Dendritic cell treated with granulocyte-macrophage colony-stimulating factor and Interleukin-4, amounts not matched to agents 40 ng/mL and 50 ng/mL, for 4 days (primary cell): ENCODE measurements around the gene TEX9.

Experiments
- H3K27ac Mint-ChIP-seq: one replicate; pipeline ENCODE4 v1.8.0; 2022; ENCODE audit warnings: mild to moderate bottlenecking, mixed read lengths
- H3K27me3 Mint-ChIP-seq: one replicate; pipeline ENCODE4 v1.8.0; 2022; ENCODE audit warnings: mild to moderate bottlenecking, mixed read lengths
- H3K36me3 Mint-ChIP-seq: one replicate; pipeline ENCODE4 v1.8.0; 2022; ENCODE audit warnings: low read depth, mixed read lengths
- H3K4me1 Mint-ChIP-seq: one replicate; pipeline ENCODE4 v1.8.0; 2022; ENCODE audit warnings: low read depth, mixed read lengths
- H3K4me3 Mint-ChIP-seq: one replicate; pipeline ENCODE4 v1.8.0; 2022; ENCODE audit warnings: mild to moderate bottlenecking, moderate library complexity, mixed read lengths
- H3K9me3 Mint-ChIP-seq: one replicate; pipeline ENCODE4 v1.8.0; 2022; ENCODE audit warnings: mixed read lengths
- intact Hi-C: fragments of 100-400 bp; cut with micrococcal nuclease; formaldehyde crosslinking; loops from one replicate; pipeline ENCODE4 v1.15.0; 2022

Gene TEX9

GRCh38 chr15:56473017-56473416, 107.8 kb downstream of the TEX9 start:
- intact Hi-C loops: no loop called here
- no peak overlapping the region for H3K27ac Mint-ChIP-seq
- no peak overlapping the region for H3K4me3 Mint-ChIP-seq
- peaks cover 19% of the 10 kb centered on the region for H3K4me1 Mint-ChIP-seq
- H3K36me3 Mint-ChIP-seq: no peaks in the 10 kb centered on the region
- no peaks in the 10 kb centered on the region for H3K27me3 Mint-ChIP-seq
- H3K9me3 Mint-ChIP-seq: no peaks in the 10 kb centered on the region

DNA sequence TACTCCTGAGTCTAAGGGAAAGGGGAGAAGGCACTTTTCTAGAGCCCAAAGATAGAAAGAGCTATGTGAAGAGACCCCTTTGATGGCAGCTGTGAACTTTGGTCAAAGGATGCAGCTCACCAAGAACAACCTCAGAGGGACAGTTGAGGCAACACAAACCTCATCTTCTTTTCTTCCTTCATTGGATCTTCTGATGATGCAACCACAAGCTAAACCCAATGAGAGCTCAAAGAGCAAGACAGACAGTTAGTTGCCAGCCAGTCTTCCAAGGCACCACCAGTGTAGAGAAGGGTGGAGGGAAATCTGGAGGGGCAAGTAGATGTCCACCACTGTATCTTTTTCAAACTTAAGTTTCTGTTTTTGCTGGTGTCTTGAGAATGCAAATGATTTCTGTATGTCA, 110.1 kb downstream of the TEX9 start:
- no peak overlapping the region for H3K27ac Mint-ChIP-seq
- H3K9me3 Mint-ChIP-seq: no peaks in the 10 kb centered on the region
- intact Hi-C loops: no loop called here
- no peak overlapping the region for H3K4me3 Mint-ChIP-seq
- H3K4me1 Mint-ChIP-seq: peaks cover 6% of the 10 kb centered on the region
- H3K27me3 Mint-ChIP-seq: no peaks in the 10 kb centered on the region
- no peaks in the 10 kb centered on the region for H3K36me3 Mint-ChIP-seq
